Heart right ventricle (tissue), 16 donors: Measurements from ENCODE around the gene GTF2F1. TPM values are rescaled to one million over a fixed set of nuclear protein-coding genes. Genes with fewer than 3 reads are reported as not detected.

Experiments
- ATAC-seq, 8 donors: fragments of 200-7000 bp; cut with Tn5 transposase; one replicate each; pipeline ENCODE4 v1.9.1; 2020; ENCODE audit warnings: mild to moderate bottlenecking in 8 of 8, moderate library complexity in 8 of 8, moderate number of reproducible peaks in 1 of 8
- DNase-seq, 2 donors: peaks; one replicate each; pipeline ENCODE4 v3.0.0-alpha.2; 2020
- H3K27ac ChIP-seq, 10 donors: fragments of 200-600 bp; sonication (generic) in 2 of 10; one replicate each; pipeline versions ENCODE4 v1.5.0 to v1.8.0; 2020 to 2022; ENCODE audit warnings: mild to moderate bottlenecking in 3 of 10
- H3K27me3 ChIP-seq, 7 donors: fragments of 200-600 bp; one replicate each; pipeline ENCODE4 v1.8.0; 2021 to 2022; ENCODE audit warnings: mild to moderate bottlenecking in 2 of 7
- H3K36me3 ChIP-seq, 9 donors: fragments of 200-600 bp; sonication (generic) in 1 of 9; one replicate each; pipeline versions ENCODE4 v1.5.0 to v1.8.0; 2020 to 2022; ENCODE audit warnings: mild to moderate bottlenecking in 2 of 9
- H3K4me1 ChIP-seq, 9 donors: fragments of 200-600 bp; sonication (generic) in 1 of 9; one replicate each; pipeline versions ENCODE4 v1.5.0 to v1.8.0; 2020 to 2022; ENCODE audit warnings: mild to moderate bottlenecking in 4 of 9
- H3K4me3 ChIP-seq, 10 donors: fragments of 200-600 bp; sonication (generic) in 2 of 10; one replicate each; pipeline versions ENCODE4 v1.5.0 to v1.8.0; 2020 to 2022; ENCODE audit warnings: mild to moderate bottlenecking in 7 of 10, moderate library complexity in 2 of 10
- H3K9me3 ChIP-seq, 11 donors: fragments of 200-600 bp in 10 of 11; sonication (generic) in 2 of 11; one replicate each; pipeline versions ENCODE4 v1.5.0 to v1.8.0; 2013 to 2022; ENCODE audit warnings: mild to moderate bottlenecking in 2 of 11, control low read depth in 1 of 11, moderate library complexity in 1 of 11
- CTCF ChIP-seq, 9 donors: fragments of 200-600 bp; sonication (generic) in 2 of 9; IDR thresholded peaks; one replicate each; pipeline versions ENCODE4 v1.5.0 to v1.8.0; 2021 to 2022; ENCODE audit warnings: antibody characterized with exemption in 9 of 9, mild to moderate bottlenecking in 5 of 9, moderate library complexity in 1 of 9
- WGBS, 2 donors: extraction: QIAGEN DNeasy Blood & Tissue Kit; methylation state at CpG; one replicate each; pipeline ENCODE4 v1.1.7; 2013; ENCODE audit warnings: inconsistent platforms in 1 of 2; 5-methylcytosine and 5-hydroxymethylcytosine counted together
- intact Hi-C, 10 donors: fragments of 100-400 bp; cut with DNase I; formaldehyde crosslinking; loops; one replicate each; pipeline versions ENCODE4 v1.11.1 to v1.14.2; 2022
- polyA plus RNA-seq, 2 donors: library from polyadenylated mRNA; stranded (reverse); fragments of 200-250 nt; gene quantifications; one replicate each; pipeline ENCODE4 v1.2.3, GENCODE V29; 2013
- total RNA-seq, 10 donors: library from RNA; stranded (reverse); fragmentation: NEBNext Ultra II Directional in 3 of 10; extraction: Animal tissue kit (Norgen Biotek cat#: 25700) in 3 of 10; gene quantifications; one replicate each; pipeline versions ENCODE4 v1.2.1 to v1.2.4, GENCODE V29; 2021 to 2023
- donor health status: Arrhythmogenic right ventricular cardiomyopathy.
- donor health status: ischemic (EF 13 %, LVEDD 7.1; RV severe dilation, severe dysfunction).
- donor health status: healthy with polysubstance abuse.
- donor health status: DM: no; HTN: yes; CAD: no.
- donor health status: DM: no; HTN: no; CAD: no.
- donor health status: ischemic (EF 25% LVEDD 6.9; RV normal size, moderate dysfunction).
- donor health status: ischemic (EF 25% LVEDD 5.7; RV mildly dilated, moderate dysfunction).
- donor health status: healthy.
- donor health status: DM: yes; HTN: yes; CAD: no.
- donor health status: Ischemic cardiomyopathy.
- donor health status: ischemic (EF 35%, LVEDD 5.7; RV mildly dilated, moderate dysfunction).
- donor health status: nonischemic (EF 11% LVEDD 7.7; RV severe dilation, severe dysfunction).
- donor health status: DM: yes; HTN: yes; CAD: no.
- donor health status: PGD.
- donor health status: ischemic (EF 29% LVEDD 5.4; RV normal size, mild dysfunction).
- donor health status: nonischemic (EF 23%, LVEDD 6.1; RV moderate dilation, normal function).

GTF2F1 gene
- total and polyA plus RNA-seq, 12 donors, result 23.3 to 44.8 (median 30.8) TPM

GRCh38 chr19:6413721-6414643 lies 21.0 kb upstream of the GTF2F1 start:
- Histone ChIP-seq H3K27ac (peak overlapping the region in 1 of 10 donors; percentile 41), H3K27me3 (no peaks in the 10 kb centered on the region), H3K4me1 (peaks cover 0 to 20% (median 0%) of the 10 kb centered on the region in 9 donors), H3K4me3 (no peak overlapping the region), H3K36me3 (peaks cover 10 to 59% (median 49%) of the 10 kb centered on the region in 9 donors), H3K9me3 (no peaks in the 10 kb centered on the region)
- no peak for DNase-seq
- intact Hi-C loops, result loop anchor here in 1 of 10 donors (10.0 kb wide), 1 partner anchor 189 kb away; no protein-coding TSS in a partner anchor
- no peak for ATAC-seq
- TF ChIP-seq CTCF (IDR thresholded peaks at IDR 0.05), result no peak
- 75% methylated on average over 42 of the region's 42 CpGs for WGBS, 2 donors

- Histone ChIP-seq H3K4me1 (peaks cover 0 to 20% (median 0%) of the 10 kb centered on the region in 9 donors), H3K9me3 (no peaks in the 10 kb centered on the region), H3K4me3 (no peak overlapping the region), H3K27me3 (no peaks in the 10 kb centered on the region), H3K27ac (peak overlapping the region in 2 of 10 donors; percentile 30 to 41), H3K36me3 (peaks cover 10 to 52% (median 42%) of the 10 kb centered on the region in 9 donors)
- no peak for TF ChIP-seq CTCF (IDR thresholded peaks at IDR 0.05)
- 60 to 63% methylated on average over 10 of the region's 10 CpGs for WGBS, 2 donors
- ATAC-seq (no peak), DNase-seq (no peak)
- intact Hi-C loops, result loop anchor here in 1 of 10 donors (10.0 kb wide), 1 partner anchor 188 kb away; no protein-coding TSS in a partner anchor
Measured at GRCh38 chr19:6413291-6413690, 20.3 kb upstream of the GTF2F1 start.

- H3K36me3 ChIP-seq, result peaks cover 10 to 45% (median 35%) of the 10 kb centered on the region in 9 donors
- no peaks in the 10 kb centered on the region for H3K27me3 ChIP-seq
- intact Hi-C loops, result loop anchor here in 1 of 10 donors (10.0 kb wide), 1 partner anchor 188 kb away; no protein-coding TSS in a partner anchor
- H3K4me3 ChIP-seq, result no peak overlapping the region
- DNase-seq (no peak), ATAC-seq (peak in 5 of 8 donors; percentile 10 to 64 (median 42))
- TF ChIP-seq CTCF (IDR thresholded peaks at IDR 0.05), result peak in 8 of 9 donors; percentile 15 to 62 (median 54)
- peak overlapping the region in 3 of 10 donors; percentile 11 to 30 (median 21) for H3K27ac ChIP-seq
- H3K9me3 ChIP-seq, result no peaks in the 10 kb centered on the region
- 46 to 53% methylated on average over 15 of the region's 15 CpGs for WGBS, 2 donors
- peaks cover 0 to 18% (median 0%) of the 10 kb centered on the region in 9 donors for H3K4me1 ChIP-seq
Measured at GRCh38 chr19:6412447-6413091, 19.6 kb upstream of the GTF2F1 start.

GRCh38 chr19:6412061-6412446 lies 19.1 kb upstream of the GTF2F1 start:
- Histone ChIP-seq H3K27ac (no peak overlapping the region), H3K4me1 (peaks cover 0 to 16% (median 0%) of the 10 kb centered on the region in 9 donors), H3K9me3 (no peaks in the 10 kb centered on the region), H3K4me3 (no peak overlapping the region), H3K27me3 (no peaks in the 10 kb centered on the region), H3K36me3 (peaks cover 10 to 40% (median 30%) of the 10 kb centered on the region in 9 donors)
- no peak for TF ChIP-seq CTCF (IDR thresholded peaks at IDR 0.05)
- DNase-seq, result no peak
- ATAC-seq, result peak in 6 of 8 donors; percentile 5 to 23 (median 12)
- intact Hi-C loops, result loop anchor here in 1 of 10 donors (10.0 kb wide), 1 partner anchor 187 kb away; no protein-coding TSS in a partner anchor
- WGBS, 2 donors, result 68 to 70% methylated on average over 12 of the region's 12 CpGs
